GM12878 (cell line): ENCODE data around the gene ASTL. TPM values are rescaled to one million over a fixed set of nuclear protein-coding genes. Genes with fewer than 3 reads are reported as not detected.

ENCODE experiments used
- ATAC-seq: fragments of 200-7000 bp; cut with Tn5 transposase; 3 replicates; pipeline ENCODE4 v1.9.1; 2020; ENCODE audit warnings: mild to moderate bottlenecking, moderate library complexity
- BruUV-seq: library from RNA; stranded (reverse); fragments of 400-500 nt; replicated peaks from 2 replicates; lab custom pipeline; 2021; lab: Mats Ljungman, UMichigan
- CTCF ChIA-PET: fragments of 300-600 bp; sonication (Branson Sonifier 250); formaldehyde crosslinking; extraction: SDS; loops from one replicate; lab custom pipeline; 2021; ENCODE audit warnings: inconsistent platforms; lab: Yijun Ruan, JAX
- POLR2A ChIA-PET: fragments of 350-600 bp; formaldehyde crosslinking; extraction: SDS; loops from one replicate; lab custom pipeline; 2021; ENCODE audit warnings: inconsistent platforms; lab: Charles Lee
- RAD21 ChIA-PET: fragments of 300-600 bp; sonication (Branson Sonifier 250); formaldehyde crosslinking; loops from one replicate; lab custom pipeline; 2023; ENCODE audit warnings: antibody characterized with exemption; ENCODE audit not compliant: unreplicated experiment; lab: Charles Lee
- SMC1A ChIA-PET: fragments of 300-600 bp; sonication (Branson Sonifier 250); formaldehyde crosslinking; loops from one replicate; lab custom pipeline; 2023; ENCODE audit not compliant: unreplicated experiment, uncharacterized antibody; lab: Charles Lee
- DNase-seq: peaks from one replicate; pipeline ENCODE4 v3.0.0-alpha.2; 2011; ENCODE audit warnings: low read depth, low spot score
- FAIRE-seq: peaks from 3 replicates; lab custom pipeline; 2011; peaks lifted over from hg19 to GRCh38; lab: Jason Lieb, UNC
- H2AFZ ChIP-seq: 2 replicates; pipeline ENCODE4 v1.6.0; 2011; ENCODE audit warnings: low read depth, low read length, control low read depth; ENCODE audit not compliant: control insufficient read depth
- H3K27ac ChIP-seq: 2 replicates; pipeline ENCODE4 v1.5.1; 2011; ENCODE audit warnings: control low read depth; ENCODE audit not compliant: control insufficient read depth, insufficient read depth
- H3K27me3 ChIP-seq, 2 experiments: replicated peaks in 1 of 2; 2 replicates each; pipeline versions ENCODE4 v1.6.0 to v1.6.1; 2011; ENCODE audit warnings: low read length in 1 of 2; ENCODE audit not compliant: control insufficient read depth in 2 of 2, insufficient read depth in 2 of 2
- H3K36me3 ChIP-seq, 2 experiments: 2 replicates each; pipeline ENCODE4 v1.5.1; 2011; ENCODE audit warnings: low read length in 1 of 2; ENCODE audit not compliant: control insufficient read depth in 2 of 2, insufficient read depth in 2 of 2
- H3K4me1 ChIP-seq: 2 replicates; pipeline ENCODE4 v1.6.1; 2011; ENCODE audit warnings: mild to moderate bottlenecking, low read length, moderate library complexity, mixed read lengths; ENCODE audit not compliant: control insufficient read depth, insufficient read depth
- H3K4me2 ChIP-seq: 2 replicates; pipeline ENCODE4 v1.6.0; 2011; ENCODE audit warnings: control low read depth; ENCODE audit not compliant: control insufficient read depth, insufficient read depth
- H3K4me3 ChIP-seq: fragments of 200-600 bp; sonication (generic); 2 replicates; pipeline ENCODE4 v1.5.1; 2016
- H3K79me2 ChIP-seq: 2 replicates; pipeline ENCODE4 v1.6.0; 2011; ENCODE audit warnings: low read length; ENCODE audit not compliant: control insufficient read depth, insufficient read depth
- H3K9ac ChIP-seq: 2 replicates; pipeline ENCODE4 v1.8.0; 2011; ENCODE audit warnings: low read length, control low read depth, mixed read lengths; ENCODE audit not compliant: control insufficient read depth, insufficient read depth
- H3K9me3 ChIP-seq: replicated peaks from 3 replicates; pipeline ENCODE4 v1.5.1; 2011; ENCODE audit warnings: mild to moderate bottlenecking, low read length; ENCODE audit not compliant: control insufficient read depth, insufficient read depth
- H4K20me1 ChIP-seq: 2 replicates; pipeline ENCODE4 v1.6.0; 2011; ENCODE audit not compliant: control insufficient read depth, insufficient read depth
- BHLHE40 ChIP-seq, 2 experiments: fragments of 450-650 bp in 1 of 2; IDR thresholded peaks; 2 replicates each; pipeline ENCODE4 v1.6.1; 2011 to 2017; ENCODE audit warnings: low read depth in 2 of 2, borderline replicate concordance in 1 of 2, improper control_type of control experiment in 1 of 2, low read length in 1 of 2, mild to moderate bottlenecking in 1 of 2
- KDM1A ChIP-seq: fragments of 200-600 bp; sonication (generic); IDR thresholded peaks from 2 replicates; pipeline ENCODE4 v1.6.1; 2016; ENCODE audit warnings: borderline replicate concordance
- NFXL1 ChIP-seq: fragments of 450-650 bp; IDR thresholded peaks from 2 replicates; pipeline ENCODE4 v1.6.1; 2017; ENCODE audit warnings: antibody characterized with exemption, mild to moderate bottlenecking, borderline replicate concordance
- POLR2A ChIP-seq: IDR thresholded peaks from 2 replicates; pipeline ENCODE4 v1.6.1; 2011; ENCODE audit warnings: low read depth, mild to moderate bottlenecking, low read length
- RBBP5 ChIP-seq: fragments of 200-600 bp; sonication (generic); conservative IDR thresholded peaks from 2 replicates; pipeline ENCODE4 v1.6.1; 2016
- SPI1 ChIP-seq: IDR thresholded peaks from 2 replicates; pipeline ENCODE4 v1.6.1; 2011; ENCODE audit warnings: low read depth, mild to moderate bottlenecking, low read length, moderate library complexity, borderline replicate concordance; ENCODE audit not compliant: insufficient read depth
- ZNF217 ChIP-seq: fragments of 450-650 bp; IDR thresholded peaks from 2 replicates; pipeline ENCODE4 v1.6.1; 2017; ENCODE audit warnings: antibody characterized with exemption, mild to moderate bottlenecking
- WGBS: methylation state at CpG from one replicate; pipeline ENCODE4 v1.1.6; 2016; ENCODE audit warnings: low lambda C conversion rate; ENCODE audit not compliant: insufficient replicate concordance, insufficient coverage; ENCODE audit errors: missing lambda C conversion rate; 5-methylcytosine and 5-hydroxymethylcytosine counted together
- in situ Hi-C: fragments of 300-500 bp; cut with MboI; formaldehyde crosslinking; loops from 9 replicates; pipeline ENCODE4 v1.14.3; 2018; ENCODE audit warnings: mixed read lengths
- intact Hi-C: fragments of 100-400 bp; cut with micrococcal nuclease; formaldehyde crosslinking; loops from one replicate; pipeline ENCODE4 v1.14.2; 2022; ENCODE audit not compliant: unreplicated experiment
- polyA plus RNA-seq, 11 experiments: library from polyadenylated mRNA; depleted of rRNA in 4 of 11; unstranded in 6 of 11; stranded (reverse) in 5 of 11; fragments of >200 nt; fragmentation: Nextera tagmentation in 4 of 11; fragmentation: Illumina TruSeq in 1 of 11; extraction: Ambion mirVana in 4 of 11; extraction: Trizol in 1 of 11; gene quantifications; 1 replicate in 1 of 11; 2 replicates in 10 of 11; pipeline versions ENCODE4 v1.2.1 to v1.2.3, GENCODE V29; 2011 to 2016; ENCODE audit warnings: inconsistent platforms in 2 of 11, missing spikeins in 2 of 11, low read depth in 1 of 11
- total RNA-seq, 4 experiments: library from RNA; depleted of rRNA in 3 of 4; stranded (reverse); fragments of >200 nt in 3 of 4; fragmentation: Illumina TruSeq in 1 of 4; extraction: Trizol in 1 of 4; gene quantifications; 2 replicates each; pipeline versions ENCODE4 v1.2.1 to v1.2.3, GENCODE V29; 2013 to 2021
- TF ChIP-seq, protein P1 (sequence below): fragments of 450-650 bp; IDR thresholded peaks from 2 replicates; pipeline ENCODE4 v1.6.1; 2017; ENCODE audit warnings: low read depth, mild to moderate bottlenecking, moderate library complexity
- TF ChIP-seq, protein P2 (sequence below): fragments of 450-650 bp; IDR thresholded peaks from 2 replicates; pipeline ENCODE4 v1.6.1; 2018; ENCODE audit warnings: mild to moderate bottlenecking, low read depth, moderate library complexity; ENCODE audit not compliant: partially characterized antibody
- TF ChIP-seq, protein P3 (sequence below): IDR thresholded peaks from 2 replicates; pipeline ENCODE4 v1.6.1; 2011; ENCODE audit warnings: borderline replicate concordance, low read depth, mild to moderate bottlenecking, moderate library complexity, low read length; ENCODE audit not compliant: insufficient read depth, poor library complexity, severe bottlenecking

Gene ASTL
- total and polyA plus RNA-seq, 10 of the 15 experiments (the other 5 are each of a cell fraction or from before 2014, with no cell fraction given) = 0.18 to 1.0 (median 0.38) TPM; not detected in 4

DNA sequence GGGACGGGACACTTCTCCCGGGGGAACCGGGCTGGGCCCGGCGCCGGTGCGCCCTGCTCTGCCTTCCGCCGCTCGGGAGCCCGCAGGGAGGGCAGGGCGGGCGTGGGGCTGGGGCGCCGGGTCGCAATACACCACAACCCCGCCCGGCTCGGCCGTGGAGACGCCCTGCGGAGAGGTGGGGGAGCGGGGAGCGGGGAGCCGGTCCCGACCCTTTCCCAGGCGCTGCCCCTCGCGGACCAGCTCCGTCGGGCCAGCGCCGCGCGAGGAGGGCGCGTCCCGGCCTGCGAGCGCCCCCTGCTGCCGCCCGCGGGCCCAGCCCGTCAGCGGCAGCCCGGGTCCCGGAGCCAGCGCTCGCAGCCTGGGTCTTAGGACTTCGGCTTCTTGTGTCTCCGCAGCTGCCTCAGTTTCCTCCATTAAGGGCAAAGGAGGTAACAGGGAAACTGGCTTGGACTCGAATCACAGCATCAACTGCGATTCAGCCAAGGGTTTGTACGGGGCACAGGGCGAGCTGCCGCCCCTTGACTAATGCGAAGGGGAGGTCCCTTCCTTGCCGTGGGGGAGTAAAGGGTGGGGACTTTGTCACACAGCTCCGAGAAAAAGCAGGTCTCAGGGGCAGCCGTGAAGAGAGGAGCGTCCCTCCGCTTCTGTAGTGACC, 21.3 kb downstream of the ASTL start (continued):
- TF ChIP-seq, protein P1, sequence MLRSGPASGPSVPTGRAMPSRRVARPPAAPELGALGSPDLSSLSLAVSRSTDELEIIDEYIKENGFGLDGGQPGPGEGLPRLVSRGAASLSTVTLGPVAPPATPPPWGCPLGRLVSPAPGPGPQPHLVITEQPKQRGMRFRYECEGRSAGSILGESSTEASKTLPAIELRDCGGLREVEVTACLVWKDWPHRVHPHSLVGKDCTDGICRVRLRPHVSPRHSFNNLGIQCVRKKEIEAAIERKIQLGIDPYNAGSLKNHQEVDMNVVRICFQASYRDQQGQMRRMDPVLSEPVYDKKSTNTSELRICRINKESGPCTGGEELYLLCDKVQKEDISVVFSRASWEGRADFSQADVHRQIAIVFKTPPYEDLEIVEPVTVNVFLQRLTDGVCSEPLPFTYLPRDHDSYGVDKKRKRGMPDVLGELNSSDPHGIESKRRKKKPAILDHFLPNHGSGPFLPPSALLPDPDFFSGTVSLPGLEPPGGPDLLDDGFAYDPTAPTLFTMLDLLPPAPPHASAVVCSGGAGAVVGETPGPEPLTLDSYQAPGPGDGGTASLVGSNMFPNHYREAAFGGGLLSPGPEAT = no peak
- peak in 1 of 2 experiments; percentile 37; a peak in 2 of 4 replicates for TF ChIP-seq BHLHE40 (IDR thresholded peaks at IDR 0.05; ENCODE audit: borderline replicate concordance in 1 of 2, low read depth in 2 of 2, low read length in 1 of 2)
- TF ChIP-seq KDM1A = no peak
- TF ChIP-seq RBBP5 = no peak
- peak; percentile 69 for TF ChIP-seq ZNF217
- TF ChIP-seq POLR2A = no peak
- TF ChIP-seq NFXL1 = no peak

DNA sequence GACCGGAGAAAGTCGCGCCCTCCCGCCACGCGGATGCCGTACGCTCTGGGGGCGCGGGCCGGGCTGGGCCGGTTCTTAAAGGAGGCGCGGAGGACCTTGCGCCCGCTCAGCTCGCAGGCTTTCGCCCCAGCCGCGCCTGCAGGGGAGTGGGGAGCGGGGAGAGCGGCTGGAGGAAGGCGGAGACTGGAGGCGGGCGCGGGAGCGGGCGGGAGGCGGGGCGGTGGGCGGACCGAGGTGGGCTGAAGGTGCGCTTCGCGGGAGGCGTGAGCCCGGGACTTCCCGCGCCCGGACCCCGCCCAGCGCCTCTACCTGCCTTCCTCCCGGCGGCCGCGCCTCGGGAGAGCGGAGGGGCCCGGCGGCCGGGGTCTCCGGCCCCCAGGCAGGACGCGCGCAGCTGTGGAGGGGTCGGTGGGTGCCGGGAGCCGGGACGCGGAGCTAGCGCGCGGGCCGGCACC, 21.9 kb downstream of the ASTL start, which contains the start of gene ADRA2B:
TSS of gene ADRA2B (minus strand) at position 148 of the 455 bp plus-strand sequence. CDS start 422 bp downstream, outside the sequence.
- H3K27me3 ChIP-seq = peaks cover 0 to 1% of the 10 kb centered on the region in 2 experiments; a peak in 2 of 4 replicates
- H2AFZ ChIP-seq = peak within 1 kb of the TSS; percentile 62
- H3K79me2 ChIP-seq = no peaks in the 10 kb centered on the region
- H3K4me3 ChIP-seq = peak within 1 kb of the TSS; percentile 62
- RAD21 ChIA-PET = interaction anchor here (0.7 to 2.8 kb wide), 11 partner anchors 14 to 393 kb away, joined by 3 to 21 read pairs (median 3); no protein-coding TSS in a partner anchor
- intact Hi-C loops = loop anchor here (2.0 to 5.0 kb wide), 2 partner anchors 124 to 151 kb away; partner anchors contain the start of genes CIAO1 and TMEM127
- in situ Hi-C loops = no loop called here
- H4K20me1 ChIP-seq = no peaks in the 10 kb centered on the region; the same call in 1 of the 2 replicates
- BruUV-seq = no TSS peak
- H3K27ac ChIP-seq = no peak within 1 kb of the TSS
- no peak within 1 kb of the TSS for H3K9ac ChIP-seq
- SMC1A ChIA-PET = interaction anchor here (1.2 to 1.6 kb wide), 4 partner anchors 14 to 124 kb away, joined by 4 to 12 read pairs (median 5); partner anchors contain the start of gene ANKRD36C
- CTCF ChIA-PET = interaction anchor here (0.8 to 3.8 kb wide), 16 partner anchors 16 to 147 kb away, joined by 3 to 33 read pairs (median 4); partner anchors contain the start of gene ASTL
- 5% methylated on average over 39 of the region's 64 CpGs for WGBS
- POLR2A ChIA-PET = interaction anchor here (1.3 kb wide), 1 partner anchor 22 kb away, joined by 3 read pairs; the partner anchor contains the start of gene ASTL
- ATAC-seq (peak; percentile 61), FAIRE-seq (no peak), DNase-seq (no peak)
- H3K36me3 ChIP-seq = no peaks in the 10 kb centered on the region
- H3K4me2 ChIP-seq = peak within 1 kb of the TSS; percentile 93
- TF ChIP-seq SPI1 = no peak
- TF ChIP-seq, protein P2, sequence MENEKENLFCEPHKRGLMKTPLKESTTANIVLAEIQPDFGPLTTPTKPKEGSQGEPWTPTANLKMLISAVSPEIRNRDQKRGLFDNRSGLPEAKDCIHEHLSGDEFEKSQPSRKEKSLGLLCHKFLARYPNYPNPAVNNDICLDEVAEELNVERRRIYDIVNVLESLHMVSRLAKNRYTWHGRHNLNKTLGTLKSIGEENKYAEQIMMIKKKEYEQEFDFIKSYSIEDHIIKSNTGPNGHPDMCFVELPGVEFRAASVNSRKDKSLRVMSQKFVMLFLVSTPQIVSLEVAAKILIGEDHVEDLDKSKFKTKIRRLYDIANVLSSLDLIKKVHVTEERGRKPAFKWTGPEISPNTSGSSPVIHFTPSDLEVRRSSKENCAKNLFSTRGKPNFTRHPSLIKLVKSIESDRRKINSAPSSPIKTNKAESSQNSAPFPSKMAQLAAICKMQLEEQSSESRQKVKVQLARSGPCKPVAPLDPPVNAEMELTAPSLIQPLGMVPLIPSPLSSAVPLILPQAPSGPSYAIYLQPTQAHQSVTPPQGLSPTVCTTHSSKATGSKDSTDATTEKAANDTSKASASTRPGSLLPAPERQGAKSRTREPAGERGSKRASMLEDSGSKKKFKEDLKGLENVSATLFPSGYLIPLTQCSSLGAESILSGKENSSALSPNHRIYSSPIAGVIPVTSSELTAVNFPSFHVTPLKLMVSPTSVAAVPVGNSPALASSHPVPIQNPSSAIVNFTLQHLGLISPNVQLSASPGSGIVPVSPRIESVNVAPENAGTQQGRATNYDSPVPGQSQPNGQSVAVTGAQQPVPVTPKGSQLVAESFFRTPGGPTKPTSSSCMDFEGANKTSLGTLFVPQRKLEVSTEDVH = no peak
- TF ChIP-seq, protein P3, sequence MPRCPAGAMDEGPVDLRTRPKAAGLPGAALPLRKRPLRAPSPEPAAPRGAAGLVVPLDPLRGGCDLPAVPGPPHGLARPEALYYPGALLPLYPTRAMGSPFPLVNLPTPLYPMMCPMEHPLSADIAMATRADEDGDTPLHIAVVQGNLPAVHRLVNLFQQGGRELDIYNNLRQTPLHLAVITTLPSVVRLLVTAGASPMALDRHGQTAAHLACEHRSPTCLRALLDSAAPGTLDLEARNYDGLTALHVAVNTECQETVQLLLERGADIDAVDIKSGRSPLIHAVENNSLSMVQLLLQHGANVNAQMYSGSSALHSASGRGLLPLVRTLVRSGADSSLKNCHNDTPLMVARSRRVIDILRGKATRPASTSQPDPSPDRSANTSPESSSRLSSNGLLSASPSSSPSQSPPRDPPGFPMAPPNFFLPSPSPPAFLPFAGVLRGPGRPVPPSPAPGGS = no peak
- no peaks in the 10 kb centered on the region for H3K9me3 ChIP-seq
- H3K4me1 ChIP-seq = peaks cover 10% of the 10 kb centered on the region
